Left lung (tissue), 10 donors: Measurements from ENCODE around the gene FAM241A. TPM values are rescaled to one million over a fixed set of nuclear protein-coding genes. Genes with fewer than 3 reads are reported as not detected.
"Not testable (repeated sequence)": the region's sequence is repeated elsewhere in the genome, so short reads cannot be mapped to it uniquely, and the experiment has no call there.

Source experiments
- ATAC-seq: fragments of 200-7000 bp; cut with Tn5 transposase; one replicate; pipeline ENCODE4 v1.9.1; 2020; ENCODE audit warnings: moderate library complexity
- DNase-seq, 4 donors: peaks; one replicate each; pipeline ENCODE4 v3.0.0-alpha.2; 2013 to 2020
- H3K27ac ChIP-seq, 2 donors: fragments of 200-600 bp; sonication (generic) in 1 of 2; one replicate each; pipeline versions ENCODE4 v1.5.0 to v1.8.0; 2020 to 2021
- H3K27me3 ChIP-seq, 2 donors: fragments of 200-600 bp; sonication (generic) in 1 of 2; one replicate each; pipeline versions ENCODE4 v1.5.0 to v1.8.0; 2020 to 2021
- H3K36me3 ChIP-seq, 2 donors: fragments of 200-600 bp; sonication (generic) in 1 of 2; one replicate each; pipeline versions ENCODE4 v1.5.0 to v1.8.0; 2020 to 2021
- H3K4me1 ChIP-seq, 2 donors: fragments of 200-600 bp; one replicate each; pipeline ENCODE4 v1.8.0; 2021
- H3K4me3 ChIP-seq, 2 donors: fragments of 200-600 bp; sonication (generic) in 1 of 2; one replicate each; pipeline versions ENCODE4 v1.5.0 to v1.8.0; 2020 to 2021; ENCODE audit warnings: mild to moderate bottlenecking in 1 of 2
- H3K9me3 ChIP-seq, 2 donors: fragments of 200-600 bp; sonication (generic) in 1 of 2; one replicate each; pipeline versions ENCODE4 v1.5.0 to v1.8.0; 2020 to 2021
- intact Hi-C, 2 donors: fragments of 100-400 bp; cut with DNase I; formaldehyde crosslinking; loops; one replicate each; pipeline versions ENCODE4 v1.11.2 to v1.14.2; 2022
- polyA plus RNA-seq, 6 donors: library from polyadenylated mRNA; unstranded; fragments of 120-200 nt; gene quantifications; one replicate each; pipeline ENCODE4 v1.2.1, GENCODE V29; 2013; ENCODE audit not compliant: insufficient read length in 6 of 6
- total RNA-seq, 2 donors: library from RNA; stranded (reverse); fragmentation: NEBNext Ultra II Directional; extraction: Animal tissue kit (Norgen Biotek cat#: 25700); gene quantifications; one replicate each; pipeline ENCODE4 v1.2.1, GENCODE V29; 2021
- TF ChIP-seq, protein P1 (sequence below), 2 donors: fragments of 200-600 bp; sonication (generic) in 1 of 2; IDR thresholded peaks; one replicate each; pipeline versions ENCODE4 v1.5.0 to v1.8.0; 2021; ENCODE audit warnings: antibody characterized with exemption in 2 of 2
- donor health status: DM: no; HTN: yes; CAD: no.
- donor health status: DM: no; HTN: no; CAD: no.

Gene FAM241A
- total and polyA plus RNA-seq, 8 donors = 2.6 to 5.0 (median 3.0) TPM

DNA sequence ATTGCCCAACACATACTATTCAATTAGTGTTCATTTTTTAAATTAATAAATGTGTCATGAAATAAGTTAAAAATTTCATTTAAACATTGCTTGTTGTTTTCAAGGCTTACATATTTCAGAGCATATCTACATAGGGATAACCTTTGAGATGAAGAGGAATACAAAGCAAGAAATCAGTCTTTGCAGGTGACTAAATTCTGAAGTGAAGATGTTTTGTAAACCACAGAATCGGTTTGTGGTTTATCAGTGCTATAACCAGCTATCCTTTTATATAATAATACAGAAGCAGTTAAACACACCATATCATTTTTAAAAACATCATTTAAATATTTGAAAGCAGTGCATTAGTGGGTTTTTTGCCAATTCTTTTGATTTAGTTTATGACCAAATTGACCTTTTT, 26.9 kb downstream of the FAM241A start:
- intact Hi-C loops = no loop called here
- H3K9me3 ChIP-seq = no peaks in the 10 kb centered on the region
- no peak for ATAC-seq
- DNase-seq = no peak
- no peak overlapping the region for H3K27ac ChIP-seq
- no peaks in the 10 kb centered on the region for H3K27me3 ChIP-seq
- H3K36me3 ChIP-seq = no peaks in the 10 kb centered on the region
- TF ChIP-seq, protein P1, sequence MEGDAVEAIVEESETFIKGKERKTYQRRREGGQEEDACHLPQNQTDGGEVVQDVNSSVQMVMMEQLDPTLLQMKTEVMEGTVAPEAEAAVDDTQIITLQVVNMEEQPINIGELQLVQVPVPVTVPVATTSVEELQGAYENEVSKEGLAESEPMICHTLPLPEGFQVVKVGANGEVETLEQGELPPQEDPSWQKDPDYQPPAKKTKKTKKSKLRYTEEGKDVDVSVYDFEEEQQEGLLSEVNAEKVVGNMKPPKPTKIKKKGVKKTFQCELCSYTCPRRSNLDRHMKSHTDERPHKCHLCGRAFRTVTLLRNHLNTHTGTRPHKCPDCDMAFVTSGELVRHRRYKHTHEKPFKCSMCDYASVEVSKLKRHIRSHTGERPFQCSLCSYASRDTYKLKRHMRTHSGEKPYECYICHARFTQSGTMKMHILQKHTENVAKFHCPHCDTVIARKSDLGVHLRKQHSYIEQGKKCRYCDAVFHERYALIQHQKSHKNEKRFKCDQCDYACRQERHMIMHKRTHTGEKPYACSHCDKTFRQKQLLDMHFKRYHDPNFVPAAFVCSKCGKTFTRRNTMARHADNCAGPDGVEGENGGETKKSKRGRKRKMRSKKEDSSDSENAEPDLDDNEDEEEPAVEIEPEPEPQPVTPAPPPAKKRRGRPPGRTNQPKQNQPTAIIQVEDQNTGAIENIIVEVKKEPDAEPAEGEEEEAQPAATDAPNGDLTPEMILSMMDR (IDR thresholded peaks at IDR 0.05) = no peak
- H3K4me1 ChIP-seq = no peaks in the 10 kb centered on the region
- H3K4me3 ChIP-seq = no peak overlapping the region

DNA sequence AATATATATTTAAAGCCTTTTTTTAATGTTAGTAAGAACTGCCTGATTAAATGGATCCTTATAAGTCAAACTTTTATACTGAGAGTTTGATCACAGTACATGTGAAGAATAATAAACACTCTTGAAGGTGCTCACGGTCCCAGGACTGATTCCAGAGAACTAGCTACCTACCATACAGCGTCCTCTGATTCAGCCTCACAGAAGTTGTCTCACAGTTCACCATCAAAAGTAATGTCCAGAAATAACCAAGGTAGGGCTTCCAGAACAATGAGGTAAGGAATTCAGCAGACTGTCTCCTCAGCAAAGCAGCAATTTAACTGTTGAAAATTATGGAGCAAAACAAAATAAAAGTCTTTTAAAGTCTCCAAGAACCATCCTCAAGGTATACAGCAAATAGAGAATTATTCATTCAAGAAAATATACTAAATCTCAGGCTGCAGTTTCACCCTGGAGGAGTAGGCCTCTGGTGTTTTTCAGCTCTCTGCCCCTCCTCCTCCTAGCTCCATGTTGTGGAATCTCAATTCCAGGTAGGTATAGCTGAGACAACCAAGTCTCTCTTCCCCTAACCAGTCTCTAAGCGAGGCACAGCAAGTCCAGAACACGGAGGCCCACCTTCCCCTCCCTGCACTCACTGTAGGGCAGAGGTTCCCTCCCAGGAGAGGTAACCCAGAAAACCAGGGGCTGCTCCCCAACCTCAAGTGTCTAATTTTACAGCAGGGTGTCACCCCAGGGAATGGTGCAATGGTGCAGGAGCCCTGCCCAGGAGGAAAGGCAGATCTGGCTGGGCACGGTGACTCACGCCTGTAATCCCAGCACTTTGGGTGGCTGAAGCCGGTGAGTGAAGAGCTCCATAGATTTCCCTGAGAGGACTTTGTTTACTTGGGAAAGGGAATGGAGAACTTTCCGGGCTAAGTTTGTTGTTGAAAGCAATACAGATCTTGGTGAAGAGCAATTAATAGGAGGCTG, 28.6 kb downstream of the FAM241A start:
- H3K36me3 ChIP-seq = no peaks in the 10 kb centered on the region
- intact Hi-C loops = no loop called here
- H3K27ac ChIP-seq = no peak overlapping the region
- no peak overlapping the region for H3K4me3 ChIP-seq
- ATAC-seq (no peak), DNase-seq (no peak)
- TF ChIP-seq, protein P1 (IDR thresholded peaks at IDR 0.05) = no peak
- H3K4me1 ChIP-seq = no peaks in the 10 kb centered on the region
- no peaks in the 10 kb centered on the region for H3K9me3 ChIP-seq
- no peaks in the 10 kb centered on the region for H3K27me3 ChIP-seq

DNA sequence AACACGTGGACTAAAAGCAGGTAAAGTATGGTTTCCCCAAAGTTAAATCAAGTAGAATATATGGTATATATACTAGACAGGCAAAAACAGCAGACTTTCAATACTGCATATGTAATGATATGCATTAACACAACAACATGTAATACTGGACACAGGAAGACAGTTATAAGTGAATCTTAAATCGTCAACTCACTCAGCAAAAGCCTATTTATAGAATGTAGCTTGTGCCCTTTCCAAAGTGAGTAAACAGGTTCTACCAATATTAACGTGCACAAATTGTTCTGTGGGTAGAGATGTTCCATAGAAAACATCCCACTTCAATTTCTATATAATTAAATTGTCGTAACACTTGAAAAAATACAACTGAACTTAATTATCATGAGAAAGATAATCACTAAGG, 30.6 kb downstream of the FAM241A start:
- no peaks in the 10 kb centered on the region for H3K27me3 ChIP-seq
- no peaks in the 10 kb centered on the region for H3K9me3 ChIP-seq
- no peak for DNase-seq
- intact Hi-C loops = no loop called here
- no peak for ATAC-seq
- H3K27ac ChIP-seq = no peak overlapping the region
- H3K36me3 ChIP-seq = no peaks in the 10 kb centered on the region
- no peak overlapping the region for H3K4me3 ChIP-seq
- TF ChIP-seq, protein P1 (IDR thresholded peaks at IDR 0.05) = no peak
- no peaks in the 10 kb centered on the region for H3K4me1 ChIP-seq

DNA sequence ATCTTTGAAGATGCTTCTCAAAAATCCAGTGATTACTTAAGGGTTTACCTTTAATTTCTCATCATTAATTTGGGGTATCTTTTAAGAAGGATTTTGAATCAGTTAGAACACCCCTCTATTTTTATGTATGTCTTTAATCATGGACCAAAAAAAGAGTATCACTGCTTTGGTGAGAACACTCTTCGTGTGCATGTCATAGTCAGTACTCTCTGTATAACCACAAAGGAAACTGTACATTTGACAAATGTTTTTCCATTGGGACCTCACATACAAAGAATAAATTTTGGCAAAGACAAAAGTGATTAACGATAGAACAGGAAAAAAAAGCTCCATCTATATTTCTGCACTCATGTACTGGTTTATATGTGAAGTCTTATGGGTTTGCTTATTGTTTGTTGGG, 31.3 kb downstream of the FAM241A start:
- no peaks in the 10 kb centered on the region for H3K27me3 ChIP-seq
- no peak overlapping the region for H3K27ac ChIP-seq
- H3K36me3 ChIP-seq = no peaks in the 10 kb centered on the region
- H3K4me3 ChIP-seq = no peak overlapping the region
- no peaks in the 10 kb centered on the region for H3K4me1 ChIP-seq
- intact Hi-C loops = no loop called here
- no peaks in the 10 kb centered on the region for H3K9me3 ChIP-seq
- TF ChIP-seq, protein P1 (IDR thresholded peaks at IDR 0.05) = no peak
- ATAC-seq (no peak), DNase-seq (no peak)

DNA sequence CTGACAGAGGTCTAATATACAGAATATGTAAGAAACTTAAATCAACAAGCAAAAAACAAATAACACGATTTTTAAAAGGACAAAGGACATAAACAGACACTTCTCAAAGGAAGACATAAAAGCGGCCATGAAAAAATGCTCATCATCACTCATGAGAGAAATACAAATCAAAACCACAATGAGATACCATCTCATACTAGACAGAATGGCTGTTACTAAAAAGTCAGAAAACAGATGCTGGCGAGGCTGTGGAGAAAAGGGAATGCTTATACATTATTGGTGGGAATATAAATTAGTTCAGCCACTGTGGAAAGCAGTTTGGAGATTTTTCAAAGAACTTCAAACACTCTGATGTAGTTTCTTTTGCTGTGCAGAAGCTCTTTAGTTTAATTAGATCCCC, 33.5 kb downstream of the FAM241A start:
- H3K4me1 ChIP-seq, DNase-seq, H3K27me3 ChIP-seq, H3K27ac ChIP-seq, intact Hi-C loops, ATAC-seq, H3K36me3 ChIP-seq, H3K4me3 ChIP-seq, H3K9me3 ChIP-seq: not testable (repeated sequence)
